ENCODE results near the gene DPP10.

Gene DPP10

DNA sequence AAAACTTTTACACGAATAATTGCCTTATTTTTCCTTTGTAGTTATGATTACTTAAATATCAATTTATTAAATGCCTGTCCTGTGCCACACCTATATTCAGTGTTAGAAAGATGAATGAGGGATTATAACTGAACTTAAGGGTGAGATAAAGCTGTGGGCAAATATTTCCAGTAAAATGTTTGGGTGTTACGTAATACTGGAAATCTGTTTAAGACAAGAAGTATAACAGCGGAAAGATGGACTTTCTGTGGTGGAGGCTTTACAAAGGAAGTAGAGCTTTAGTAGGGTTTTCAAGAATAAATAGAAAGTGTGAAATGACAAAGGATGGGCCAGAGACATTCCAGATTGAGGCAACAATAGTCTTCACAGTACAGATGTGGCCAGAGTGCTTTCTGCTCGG is 927.0 kb downstream of the DPP10 start:
- TF ChIP-seq, protein P1, sequence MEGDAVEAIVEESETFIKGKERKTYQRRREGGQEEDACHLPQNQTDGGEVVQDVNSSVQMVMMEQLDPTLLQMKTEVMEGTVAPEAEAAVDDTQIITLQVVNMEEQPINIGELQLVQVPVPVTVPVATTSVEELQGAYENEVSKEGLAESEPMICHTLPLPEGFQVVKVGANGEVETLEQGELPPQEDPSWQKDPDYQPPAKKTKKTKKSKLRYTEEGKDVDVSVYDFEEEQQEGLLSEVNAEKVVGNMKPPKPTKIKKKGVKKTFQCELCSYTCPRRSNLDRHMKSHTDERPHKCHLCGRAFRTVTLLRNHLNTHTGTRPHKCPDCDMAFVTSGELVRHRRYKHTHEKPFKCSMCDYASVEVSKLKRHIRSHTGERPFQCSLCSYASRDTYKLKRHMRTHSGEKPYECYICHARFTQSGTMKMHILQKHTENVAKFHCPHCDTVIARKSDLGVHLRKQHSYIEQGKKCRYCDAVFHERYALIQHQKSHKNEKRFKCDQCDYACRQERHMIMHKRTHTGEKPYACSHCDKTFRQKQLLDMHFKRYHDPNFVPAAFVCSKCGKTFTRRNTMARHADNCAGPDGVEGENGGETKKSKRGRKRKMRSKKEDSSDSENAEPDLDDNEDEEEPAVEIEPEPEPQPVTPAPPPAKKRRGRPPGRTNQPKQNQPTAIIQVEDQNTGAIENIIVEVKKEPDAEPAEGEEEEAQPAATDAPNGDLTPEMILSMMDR (conservative IDR thresholded peaks at IDR 0.05; ENCODE audit: control insufficient read depth, insufficient read depth, low read depth, low read length) = no peak
- H3K4me3 ChIP-seq (ENCODE audit: control insufficient read depth, low read depth, low read length) = no peak overlapping the region
- DNase-seq (ENCODE audit: low read depth) = no peak

DNA sequence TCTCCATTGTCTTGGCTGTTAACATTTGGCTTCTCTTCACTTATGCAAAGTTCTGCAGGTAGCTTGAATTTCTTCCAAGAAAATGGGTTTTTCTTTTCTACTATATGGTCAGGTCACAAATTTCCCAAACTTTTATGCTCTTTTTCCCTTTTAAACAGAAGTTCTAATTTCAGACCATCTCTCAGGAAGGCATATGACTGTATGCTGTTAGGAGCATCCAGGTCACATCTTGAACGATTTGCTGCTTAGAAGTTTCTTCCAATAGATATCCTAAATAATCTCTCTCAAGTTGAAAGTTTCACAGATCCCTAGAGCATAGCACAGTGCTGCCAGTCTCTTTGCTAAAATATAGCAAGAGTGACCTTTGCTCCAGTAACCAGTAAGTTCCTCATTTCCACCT is 932.5 kb downstream of the DPP10 start:
- no peak overlapping the region for H3K4me3 ChIP-seq (ENCODE audit: control insufficient read depth, low read depth, low read length)
- TF ChIP-seq, protein P1 (conservative IDR thresholded peaks at IDR 0.05; ENCODE audit: control insufficient read depth, insufficient read depth, low read depth, low read length) = no peak
- no peak for DNase-seq (ENCODE audit: low read depth)

DNA sequence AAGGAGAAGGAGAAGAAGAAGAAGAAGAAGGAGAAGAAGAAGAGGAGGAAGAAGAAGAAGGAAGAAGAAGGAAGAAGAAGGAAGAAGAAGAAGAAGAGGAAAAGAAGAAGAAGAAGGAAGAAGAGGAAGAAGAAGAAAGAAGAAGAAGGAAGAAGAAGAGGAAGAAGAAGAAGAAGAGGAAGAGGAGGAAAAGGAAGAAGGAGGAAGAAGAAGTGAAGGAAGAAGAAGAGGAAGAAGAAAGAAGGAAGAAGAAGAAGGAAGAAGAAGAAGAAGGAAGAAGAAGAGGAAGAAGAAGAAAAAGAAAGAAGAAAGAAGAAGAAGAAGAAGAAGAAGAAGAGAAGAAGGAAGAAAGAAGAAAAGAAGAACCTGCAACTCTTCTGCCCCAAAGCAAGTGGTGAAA is 942.0 kb downstream of the DPP10 start:
- no peak for DNase-seq (ENCODE audit: low read depth)
- no peak overlapping the region for H3K4me3 ChIP-seq (ENCODE audit: control insufficient read depth, low read depth, low read length)
- TF ChIP-seq, protein P1 (conservative IDR thresholded peaks at IDR 0.05; ENCODE audit: control insufficient read depth, insufficient read depth, low read depth, low read length) = no peak

DNA sequence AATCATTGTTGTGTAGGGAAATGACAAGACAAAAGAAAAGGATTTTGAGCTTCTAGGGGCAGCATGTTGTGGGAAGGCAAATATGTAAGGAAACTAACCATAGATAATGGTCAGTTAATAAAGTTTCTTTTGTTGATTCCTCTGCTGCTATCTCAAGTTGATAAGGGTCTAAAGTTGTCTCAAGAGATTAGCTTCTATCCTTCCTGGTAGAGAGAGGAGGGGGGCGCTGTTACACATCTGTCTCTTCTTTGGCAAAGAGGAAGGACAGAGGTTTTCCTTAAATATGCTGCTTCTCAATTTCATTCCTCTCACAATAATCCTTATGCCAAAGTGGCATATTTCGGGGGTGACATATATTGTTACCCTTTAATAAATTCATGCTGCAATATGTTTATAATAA is 944.0 kb downstream of the DPP10 start:
- TF ChIP-seq, protein P1 (conservative IDR thresholded peaks at IDR 0.05; ENCODE audit: control insufficient read depth, insufficient read depth, low read depth, low read length) = no peak
- H3K4me3 ChIP-seq (ENCODE audit: control insufficient read depth, low read depth, low read length) = no peak overlapping the region
- DNase-seq (ENCODE audit: low read depth) = no peak

DNA sequence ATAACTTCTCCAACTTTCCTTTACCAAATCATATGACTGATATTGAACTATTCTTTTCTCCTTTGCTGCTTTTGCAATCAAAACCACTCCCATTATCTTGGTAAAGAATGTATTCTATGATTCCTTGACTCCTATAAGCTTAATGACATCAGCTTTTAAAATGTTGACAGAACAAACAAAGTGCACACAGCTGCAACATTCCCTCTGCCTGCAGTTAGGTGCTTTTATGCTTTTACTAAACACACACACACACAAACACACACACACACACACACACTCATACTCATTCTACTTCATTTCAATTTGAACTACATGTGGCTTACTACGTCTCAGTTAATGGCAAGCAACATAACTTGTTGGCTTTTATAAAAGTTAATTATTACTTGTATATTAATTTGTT is 946.6 kb downstream of the DPP10 start:
- TF ChIP-seq, protein P1 (conservative IDR thresholded peaks at IDR 0.05; ENCODE audit: control insufficient read depth, insufficient read depth, low read depth, low read length) = no peak
- H3K4me3 ChIP-seq (ENCODE audit: control insufficient read depth, low read depth, low read length) = no peak overlapping the region
- no peak for DNase-seq (ENCODE audit: low read depth)

DNA sequence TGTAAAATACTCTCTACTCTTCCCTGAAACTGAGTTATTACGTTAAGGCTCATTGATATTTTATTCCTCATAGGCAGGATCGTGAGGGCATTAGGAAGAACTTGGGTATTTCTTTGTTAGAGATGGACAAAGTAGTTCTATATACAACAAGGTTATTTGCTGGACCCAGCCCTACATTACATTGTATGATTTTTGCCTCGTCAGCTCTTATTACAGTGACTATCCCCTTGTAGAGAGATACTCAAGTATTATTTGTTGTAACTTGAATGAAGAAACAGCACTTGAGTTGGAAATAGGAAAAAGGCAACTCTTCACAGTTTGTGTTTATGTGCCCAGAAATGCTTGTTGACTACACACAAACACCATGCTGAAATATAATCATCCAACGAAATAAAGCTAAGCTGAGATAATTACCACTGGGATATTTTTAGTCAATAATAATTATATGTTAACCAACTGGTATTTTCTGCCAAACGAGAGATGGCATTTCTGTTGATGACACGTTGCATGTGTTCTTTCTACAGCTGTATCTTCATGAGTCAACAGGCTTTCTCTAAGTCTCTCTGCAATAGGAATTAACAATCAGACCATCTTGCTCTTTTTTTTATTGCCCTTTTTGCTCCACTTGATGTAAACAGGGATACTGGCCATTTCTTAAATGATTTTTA is 947.6 kb downstream of the DPP10 start:
- H3K4me3 ChIP-seq (ENCODE audit: control insufficient read depth, low read depth, low read length) = no peak overlapping the region
- no peak for DNase-seq (ENCODE audit: low read depth)
- TF ChIP-seq, protein P1 (conservative IDR thresholded peaks at IDR 0.05; ENCODE audit: control insufficient read depth, insufficient read depth, low read depth, low read length) = no peak

DNA sequence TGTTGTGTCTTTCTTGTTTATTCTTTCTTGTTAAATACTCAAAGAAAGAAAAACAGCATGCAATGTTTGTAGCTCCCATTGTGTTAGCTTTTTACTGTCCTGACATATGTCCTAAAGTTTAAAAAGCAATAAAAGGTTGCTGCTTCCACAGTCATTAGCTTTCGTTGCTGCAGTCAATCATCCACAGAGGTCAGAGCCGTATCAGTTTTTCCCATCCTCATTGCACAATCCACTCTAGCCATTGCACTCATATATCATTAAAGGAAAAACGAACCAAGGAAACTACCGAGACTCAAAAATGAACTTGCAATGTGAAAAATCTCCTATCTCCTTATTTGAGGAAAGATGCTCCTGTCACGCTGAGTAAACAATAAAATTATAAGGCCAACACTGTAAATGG is 954.1 kb downstream of the DPP10 start:
- DNase-seq (ENCODE audit: low read depth) = no peak
- no peak overlapping the region for H3K4me3 ChIP-seq (ENCODE audit: control insufficient read depth, low read depth, low read length)
- TF ChIP-seq, protein P1 (conservative IDR thresholded peaks at IDR 0.05; ENCODE audit: control insufficient read depth, insufficient read depth, low read depth, low read length) = no peak

Measured in fibroblast of mammary gland (primary cell).